CD4-positive, alpha-beta T cell (primary cell): ENCODE data around the gene ARID2. TPM values are rescaled to one million over a fixed set of nuclear protein-coding genes. Genes with fewer than 3 reads are reported as not detected.

Source experiments
- ATAC-seq: fragments of 200-7000 bp; cut with Tn5 transposase; one replicate; pipeline ENCODE4 v1.10.0; 2022; ENCODE audit warnings: mild to moderate bottlenecking; ENCODE audit not compliant: poor library complexity
- CTCF ChIA-PET: fragments of 350-600 bp; sonication (Branson Sonifier 250); formaldehyde crosslinking; loops from one replicate; lab custom pipeline; 2021; ENCODE audit warnings: antibody characterized with exemption, inconsistent platforms; lab: Charles Lee
- POLR2A ChIA-PET: fragments of 350-600 bp; sonication (Branson Sonifier 250); formaldehyde crosslinking; loops from one replicate; lab custom pipeline; 2021; ENCODE audit warnings: antibody characterized with exemption, inconsistent platforms; lab: Charles Lee
- DNase-seq, 14 experiments: peaks; one replicate each; pipeline ENCODE4 v3.0.0-alpha.2; 2013 to 2020; ENCODE audit warnings: mixed read lengths in 2 of 14
- H3K27ac ChIP-seq, 2 donors: one replicate each; pipeline versions ENCODE4 v1.5.1 to v1.7.0; 2013; ENCODE audit warnings: low read length in 2 of 2, low read depth in 1 of 2, mild to moderate bottlenecking in 1 of 2
- H3K27me3 ChIP-seq, 2 experiments: 1 replicate in 1 of 2; 2 replicates in 1 of 2; pipeline versions ENCODE4 v1.6.1 to v1.7.0; 2013; ENCODE audit warnings: low read length in 2 of 2, control low read depth in 1 of 2, mild to moderate bottlenecking in 1 of 2, moderate library complexity in 1 of 2; ENCODE audit not compliant: insufficient read depth in 2 of 2, control insufficient read depth in 1 of 2
- H3K36me3 ChIP-seq: one replicate; pipeline ENCODE4 v1.6.1; 2013; ENCODE audit warnings: low read length, control low read depth; ENCODE audit not compliant: insufficient read depth
- H3K4me1 ChIP-seq: one replicate; pipeline ENCODE4 v1.6.1; 2013; ENCODE audit warnings: low read length, control low read depth; ENCODE audit not compliant: insufficient read depth
- H3K4me3 ChIP-seq: one replicate; pipeline ENCODE4 v1.5.1; 2013; ENCODE audit warnings: mild to moderate bottlenecking, low read length, moderate library complexity
- H3K9me3 ChIP-seq, 2 experiments: 1 replicate in 1 of 2; 2 replicates in 1 of 2; pipeline versions ENCODE4 v1.6.1 to v1.7.0; 2013; ENCODE audit warnings: low read length in 2 of 2, mild to moderate bottlenecking in 2 of 2, control low read depth in 1 of 2, moderate library complexity in 1 of 2; ENCODE audit not compliant: control insufficient read depth in 1 of 2, insufficient read depth in 1 of 2
- H3K27ac Mint-ChIP-seq: one replicate; pipeline ENCODE4 v1.8.0; 2020; ENCODE audit warnings: mixed read lengths
- H3K27me3 Mint-ChIP-seq: one replicate; pipeline ENCODE4 v1.8.0; 2021; ENCODE audit warnings: mixed read lengths
- H3K36me3 Mint-ChIP-seq: one replicate; pipeline ENCODE4 v1.8.0; 2021; ENCODE audit warnings: low read depth, mixed read lengths
- H3K4me1 Mint-ChIP-seq: one replicate; pipeline ENCODE4 v1.8.0; 2021; ENCODE audit warnings: low read depth, mixed read lengths
- H3K4me3 Mint-ChIP-seq: one replicate; pipeline ENCODE4 v1.8.0; 2020; ENCODE audit warnings: mild to moderate bottlenecking, mixed read lengths
- H3K9me3 Mint-ChIP-seq: one replicate; pipeline ENCODE4 v1.8.0; 2020; ENCODE audit warnings: mixed read lengths
- CTCF ChIP-seq: fragments of 200-600 bp; IDR thresholded peaks from one replicate; pipeline ENCODE4 v1.8.0; 2022; ENCODE audit warnings: antibody characterized with exemption, mild to moderate bottlenecking
- intact Hi-C, 2 experiments: fragments of 100-400 bp; cut with DNase I in 1 of 2; cut with micrococcal nuclease in 1 of 2; formaldehyde crosslinking; loops; one replicate each; pipeline versions ENCODE4 v1.15.1 to v1.9.0; 2023 to 2025; cut with DNase I, micrococcal nuclease
- total RNA-seq, 174 experiments: library from RNA in 2 of 174; stranded (reverse) in 2 of 174; gene quantifications; one replicate each; pipeline ENCODE4 v1.2.3 and lab custom pipeline; 2021 to 2026

Gene ARID2
- total RNA-seq, 2 experiments from 2014 or later = 49.0 to 51.3 TPM

- Histone ChIP-seq H3K27me3 (no peaks in the 10 kb centered on the region), H3K36me3 (peaks cover 43% of the 10 kb centered on the region), H3K27ac (no peak overlapping the region), H3K4me1 (no peaks in the 10 kb centered on the region), H3K4me3 (no peak overlapping the region), H3K9me3 (no peaks in the 10 kb centered on the region)
- Mint-ChIP-seq H3K9me3 (no peaks in the 10 kb centered on the region), H3K27ac (no peak overlapping the region), H3K4me1 (peaks cover 4% of the 10 kb centered on the region), H3K36me3 (peaks cover 66% of the 10 kb centered on the region), H3K4me3 (no peak overlapping the region), H3K27me3 (no peaks in the 10 kb centered on the region)
- intact Hi-C loops = no loop called here
- no peak for DNase-seq
- ATAC-seq = no peak
- no peak for TF ChIP-seq CTCF
- ChIA-PET CTCF (no interaction called here), POLR2A (no interaction called here)
These were observed 124.0 kb downstream of the ARID2 start for GRCh38 chr12:45853550-45853949.

GRCh38 chr12:45863332-45863731, 133.8 kb downstream of the ARID2 start:
- CTCF ChIA-PET = interaction anchor here (0.7 kb wide), 1 partner anchor 451 kb away, joined by 3 read pairs; no protein-coding TSS in a partner anchor
- no peak for ATAC-seq
- POLR2A ChIA-PET = no interaction called here

GRCh38 chr12:45866299-45866698, 136.8 kb downstream of the ARID2 start:
- POLR2A ChIA-PET = no interaction called here
- Histone ChIP-seq H3K27me3 (no peaks in the 10 kb centered on the region), H3K36me3 (peaks cover 29% of the 10 kb centered on the region), H3K27ac (no peak overlapping the region), H3K9me3 (no peaks in the 10 kb centered on the region), H3K4me1 (no peaks in the 10 kb centered on the region), H3K4me3 (no peak overlapping the region)
- no peak for TF ChIP-seq CTCF
- H3K27me3 Mint-ChIP-seq = no peaks in the 10 kb centered on the region
- H3K27ac Mint-ChIP-seq = no peak overlapping the region
- no peak overlapping the region for H3K4me3 Mint-ChIP-seq
- peaks cover 73% of the 10 kb centered on the region for H3K36me3 Mint-ChIP-seq
- intact Hi-C loops = no loop called here
- ATAC-seq (no peak), DNase-seq (no peak)
- CTCF ChIA-PET = no interaction called here
- H3K4me1 Mint-ChIP-seq = peaks cover 10% of the 10 kb centered on the region
- no peaks in the 10 kb centered on the region for H3K9me3 Mint-ChIP-seq

More at GRCh38 chr12:45863332-45863731, 133.8 kb downstream of the ARID2 start:
- H3K4me1 ChIP-seq = no peaks in the 10 kb centered on the region
- DNase-seq = no peak
- TF ChIP-seq CTCF = no peak
- no peak overlapping the region for H3K27ac ChIP-seq
- H3K4me3 ChIP-seq = no peak overlapping the region
- H3K36me3 ChIP-seq = peaks cover 37% of the 10 kb centered on the region
- H3K9me3 ChIP-seq = no peaks in the 10 kb centered on the region
- peaks cover 12% of the 10 kb centered on the region for H3K4me1 Mint-ChIP-seq
- no peaks in the 10 kb centered on the region for H3K27me3 ChIP-seq
- H3K27ac Mint-ChIP-seq = no peak overlapping the region
- H3K36me3 Mint-ChIP-seq = peaks cover 62% of the 10 kb centered on the region
- intact Hi-C loops = no loop called here
- H3K27me3 Mint-ChIP-seq = no peaks in the 10 kb centered on the region
- H3K4me3 Mint-ChIP-seq = no peak overlapping the region
- H3K9me3 Mint-ChIP-seq = no peaks in the 10 kb centered on the region
